HEK293 (cell line): Measurements from ENCODE around the gene JMJD6.
"Not testable (repeated sequence)": the region's sequence is repeated elsewhere in the genome, so short reads cannot be mapped to it uniquely, and the experiment has no call there.

Experiments used
- CTCF ChIA-PET: fragments of 350-600 bp; formaldehyde crosslinking; extraction: SDS; loops from one replicate; lab custom pipeline; 2021; ENCODE audit warnings: antibody characterized with exemption; lab: Yijun Ruan, JAX
- POLR2A ChIA-PET: fragments of 300-600 bp; formaldehyde crosslinking; extraction: SDS; loops from one replicate; lab custom pipeline; 2020; ENCODE audit warnings: antibody characterized with exemption, inconsistent platforms; lab: Yijun Ruan, JAX
- H3K27ac ChIP-seq: fragments of 200-500 bp; sonication (Bioruptor generic); 2 replicates; pipeline ENCODE4 v1.5.1; 2014; ENCODE audit warnings: low read depth, low read length, control low read depth, inconsistent platforms; ENCODE audit errors: extremely low read depth
- H3K36me3 ChIP-seq, 2 experiments: fragments of 200-500 bp in 1 of 2; sonication (Bioruptor generic) in 1 of 2; 1 replicate in 1 of 2; 2 replicates in 1 of 2; pipeline ENCODE4 v1.5.1; 2014 to 2017; ENCODE audit warnings: inconsistent platforms in 2 of 2, low read length in 2 of 2; ENCODE audit not compliant: control insufficient read depth in 2 of 2, insufficient read depth in 1 of 2
- H3K4me1 ChIP-seq: fragments of 200-500 bp; sonication (Bioruptor generic); 2 replicates; pipeline ENCODE4 v1.5.1; 2014; ENCODE audit warnings: mild to moderate bottlenecking, low read length, inconsistent platforms; ENCODE audit not compliant: control insufficient read depth, insufficient read depth
- H3K4me3 ChIP-seq: 2 replicates; pipeline ENCODE4 v1.5.1; 2011; ENCODE audit warnings: low read depth, mild to moderate bottlenecking, control low read depth, low read length, moderate library complexity
- H3K9me3 ChIP-seq: fragments of 200-500 bp; sonication (Bioruptor generic); 2 replicates; pipeline ENCODE4 v1.5.1; 2014; ENCODE audit warnings: low read depth, low read length, inconsistent platforms; ENCODE audit not compliant: control insufficient read depth, insufficient read depth
- BCL11A ChIP-seq: fragments of 450-650 bp; formaldehyde crosslinking; IDR thresholded peaks from 2 replicates; pipeline ENCODE4 v1.5.1; 2016; ENCODE audit warnings: low read depth, missing biosample characterization, missing genetic modification characterization
- FEZF1 ChIP-seq: fragments of 450-650 bp; formaldehyde crosslinking; IDR thresholded peaks from 2 replicates; pipeline ENCODE4 v1.5.1; 2016; ENCODE audit warnings: missing biosample characterization, missing genetic modification characterization
- SP7 ChIP-seq: fragments of 450-650 bp; formaldehyde crosslinking; IDR thresholded peaks from 2 replicates; pipeline ENCODE4 v1.5.1; 2016; ENCODE audit warnings: missing biosample characterization, missing genetic modification characterization
- TCF7L2 ChIP-seq: IDR thresholded peaks from 2 replicates; pipeline ENCODE4 v1.6.1; 2011; ENCODE audit warnings: low read depth, mild to moderate bottlenecking, inconsistent platforms, low read length, moderate library complexity, borderline replicate concordance
- ZNF184 ChIP-seq: fragments of 450-650 bp; IDR thresholded peaks from 2 replicates; pipeline ENCODE4 v1.5.1; 2018; ENCODE audit warnings: missing biosample characterization, mild to moderate bottlenecking, missing genetic modification characterization
- ZNF248 ChIP-seq: fragments of 450-650 bp; formaldehyde crosslinking; IDR thresholded peaks from 2 replicates; pipeline ENCODE4 v1.5.1; 2017; ENCODE audit warnings: missing biosample characterization, missing genetic modification characterization
- ZNF335 ChIP-seq: fragments of 450-650 bp; formaldehyde crosslinking; conservative IDR thresholded peaks from 2 replicates; pipeline ENCODE4 v1.5.1; 2016; ENCODE audit warnings: missing biosample characterization, missing genetic modification characterization
- ZNF366 ChIP-seq: fragments of 450-650 bp; formaldehyde crosslinking; conservative IDR thresholded peaks from 2 replicates; pipeline ENCODE4 v1.5.1; 2016; ENCODE audit warnings: missing biosample characterization, missing genetic modification characterization
- ZNF529 ChIP-seq: fragments of 450-650 bp; formaldehyde crosslinking; IDR thresholded peaks from 2 replicates; pipeline ENCODE4 v1.5.1; 2017; ENCODE audit warnings: missing genetic modification characterization, missing biosample characterization; ENCODE audit not compliant: insufficient replicate concordance
- ZNF560 ChIP-seq: fragments of 450-650 bp; formaldehyde crosslinking; IDR thresholded peaks from 2 replicates; pipeline ENCODE4 v1.5.1; 2017; ENCODE audit warnings: missing biosample characterization, missing genetic modification characterization, borderline replicate concordance
- ZNF768 ChIP-seq: fragments of 450-650 bp; formaldehyde crosslinking; IDR thresholded peaks from 2 replicates; pipeline ENCODE4 v1.5.1; 2018; ENCODE audit warnings: missing biosample characterization, mild to moderate bottlenecking, missing genetic modification characterization
- ZNF785 ChIP-seq: fragments of 450-650 bp; formaldehyde crosslinking; IDR thresholded peaks from 2 replicates; pipeline ENCODE4 v1.5.1; 2016; ENCODE audit warnings: missing biosample characterization, missing genetic modification characterization
- TF ChIP-seq, protein P1 (sequence below): fragments of 450-650 bp; formaldehyde crosslinking; IDR thresholded peaks from 2 replicates; pipeline ENCODE4 v1.5.1; 2017; ENCODE audit warnings: missing biosample characterization, missing genetic modification characterization
- TF ChIP-seq, protein P2 (sequence below): fragments of 450-650 bp; formaldehyde crosslinking; IDR thresholded peaks from 2 replicates; pipeline ENCODE4 v1.5.1; 2017; ENCODE audit warnings: missing biosample characterization, missing genetic modification characterization
- TF ChIP-seq, protein P3 (sequence below): fragments of 450-650 bp; formaldehyde crosslinking; IDR thresholded peaks from 2 replicates; pipeline ENCODE4 v1.5.1; 2016; ENCODE audit warnings: missing biosample characterization, missing genetic modification characterization
- TF ChIP-seq, protein P4 (sequence below): fragments of 450-650 bp; formaldehyde crosslinking; conservative IDR thresholded peaks from 2 replicates; pipeline ENCODE4 v1.5.1; 2016; ENCODE audit warnings: low read depth, missing biosample characterization, missing genetic modification characterization

The JMJD6 gene

DNA sequence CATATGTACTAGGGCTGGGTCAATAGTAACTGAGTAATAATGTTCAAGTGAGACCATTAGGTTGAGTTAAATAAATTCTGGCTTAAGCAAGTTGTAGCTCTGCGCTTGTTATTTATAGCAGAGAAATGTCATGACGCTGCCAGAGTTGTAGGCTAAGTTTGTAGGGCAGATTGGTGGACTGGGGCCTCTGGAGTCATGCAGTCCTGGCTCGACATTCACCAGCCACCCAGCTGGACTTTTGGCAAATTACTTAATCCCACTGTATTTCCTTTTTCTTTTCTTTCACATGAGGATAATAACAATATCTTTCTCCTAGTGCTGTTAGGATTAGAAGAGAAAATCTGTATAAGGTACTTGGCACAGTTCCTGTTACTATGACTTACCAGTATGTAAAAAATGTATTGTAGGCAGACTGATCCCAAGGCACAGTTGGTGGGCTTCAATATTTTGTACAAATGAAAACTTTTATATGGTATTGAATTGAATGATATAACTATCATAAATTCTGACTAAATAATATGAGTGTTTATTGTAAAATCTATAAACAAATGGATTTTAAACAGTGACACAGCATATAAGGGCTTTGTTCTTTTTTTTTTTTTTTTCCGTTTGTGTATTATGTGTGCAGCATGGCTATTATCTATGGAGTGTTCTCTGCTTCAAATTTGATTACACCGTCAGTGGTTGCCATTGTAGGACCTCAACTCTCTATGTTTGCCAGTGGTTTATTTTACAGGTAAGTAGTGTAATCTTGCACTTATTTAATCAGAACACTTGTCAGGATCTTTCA lies 14.1 kb upstream of the JMJD6 start (continued):
- TF ChIP-seq ZNF184 (no peak), ZNF768 (tag by site-specific recombination) (no peak), TCF7L2 (no peak)
- TF ChIP-seq, protein P1, sequence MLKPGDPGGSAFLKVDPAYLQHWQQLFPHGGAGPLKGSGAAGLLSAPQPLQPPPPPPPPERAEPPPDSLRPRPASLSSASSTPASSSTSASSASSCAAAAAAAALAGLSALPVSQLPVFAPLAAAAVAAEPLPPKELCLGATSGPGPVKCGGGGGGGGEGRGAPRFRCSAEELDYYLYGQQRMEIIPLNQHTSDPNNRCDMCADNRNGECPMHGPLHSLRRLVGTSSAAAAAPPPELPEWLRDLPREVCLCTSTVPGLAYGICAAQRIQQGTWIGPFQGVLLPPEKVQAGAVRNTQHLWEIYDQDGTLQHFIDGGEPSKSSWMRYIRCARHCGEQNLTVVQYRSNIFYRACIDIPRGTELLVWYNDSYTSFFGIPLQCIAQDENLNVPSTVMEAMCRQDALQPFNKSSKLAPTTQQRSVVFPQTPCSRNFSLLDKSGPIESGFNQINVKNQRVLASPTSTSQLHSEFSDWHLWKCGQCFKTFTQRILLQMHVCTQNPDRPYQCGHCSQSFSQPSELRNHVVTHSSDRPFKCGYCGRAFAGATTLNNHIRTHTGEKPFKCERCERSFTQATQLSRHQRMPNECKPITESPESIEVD: 0 out of 2 replicates have a peak, but pooled peaks have one; percentile 34
- TF ChIP-seq, protein P2, sequence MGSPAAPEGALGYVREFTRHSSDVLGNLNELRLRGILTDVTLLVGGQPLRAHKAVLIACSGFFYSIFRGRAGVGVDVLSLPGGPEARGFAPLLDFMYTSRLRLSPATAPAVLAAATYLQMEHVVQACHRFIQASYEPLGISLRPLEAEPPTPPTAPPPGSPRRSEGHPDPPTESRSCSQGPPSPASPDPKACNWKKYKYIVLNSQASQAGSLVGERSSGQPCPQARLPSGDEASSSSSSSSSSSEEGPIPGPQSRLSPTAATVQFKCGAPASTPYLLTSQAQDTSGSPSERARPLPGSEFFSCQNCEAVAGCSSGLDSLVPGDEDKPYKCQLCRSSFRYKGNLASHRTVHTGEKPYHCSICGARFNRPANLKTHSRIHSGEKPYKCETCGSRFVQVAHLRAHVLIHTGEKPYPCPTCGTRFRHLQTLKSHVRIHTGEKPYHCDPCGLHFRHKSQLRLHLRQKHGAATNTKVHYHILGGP (tag by site-specific recombination): no peak
- TF ChIP-seq, all 188 proteins: peak for 3

DNA sequence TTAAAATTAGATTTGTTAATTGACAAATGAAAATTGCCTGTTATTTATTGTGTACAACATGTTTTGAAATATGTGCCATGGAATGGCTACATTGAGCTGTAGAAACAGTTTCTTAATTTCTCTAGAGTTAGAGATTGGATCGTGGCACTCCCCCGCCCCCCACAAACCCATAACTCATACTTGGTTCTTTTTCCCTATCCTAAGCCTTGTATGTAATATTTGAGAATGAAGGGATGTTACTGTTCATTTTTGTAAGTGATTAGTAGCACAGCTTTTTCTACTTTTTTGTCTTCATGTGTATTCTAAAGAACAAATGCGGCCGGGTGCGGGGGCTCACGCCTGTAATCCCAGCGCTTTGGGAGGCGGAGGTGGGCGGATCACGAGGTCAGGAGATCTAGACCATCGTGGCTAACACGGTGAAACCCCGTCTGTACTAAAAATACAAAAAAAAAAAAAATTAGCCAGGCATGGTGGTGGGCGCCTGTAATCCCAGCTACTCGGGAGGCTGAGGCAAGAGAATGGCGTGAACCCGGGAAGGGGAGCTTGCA lies 13.2 kb upstream of the JMJD6 start:
- ChIA-PET POLR2A (interaction anchor here (0.6 kb wide), 2 partner anchors 12 to 687 kb away, joined by 3 to 5 read pairs; no protein-coding TSS in a partner anchor), CTCF (interaction anchor here (0.5 to 1.4 kb wide), 6 partner anchors 13 to 45 kb away, joined by 3 to 5 read pairs (median 4); no protein-coding TSS in a partner anchor)
- TF ChIP-seq ZNF335 (tag by site-specific recombination): peak; percentile 37
- not testable (repeated sequence) for H3K4me1 ChIP-seq, H3K27ac ChIP-seq, H3K9me3 ChIP-seq
- Histone ChIP-seq H3K36me3 (peaks cover 34 to 48% of the 10 kb centered on the region in 2 experiments), H3K4me3 (0 out of 2 replicates have a peak overlapping the region, but pooled peaks have one; percentile 81)

DNA sequence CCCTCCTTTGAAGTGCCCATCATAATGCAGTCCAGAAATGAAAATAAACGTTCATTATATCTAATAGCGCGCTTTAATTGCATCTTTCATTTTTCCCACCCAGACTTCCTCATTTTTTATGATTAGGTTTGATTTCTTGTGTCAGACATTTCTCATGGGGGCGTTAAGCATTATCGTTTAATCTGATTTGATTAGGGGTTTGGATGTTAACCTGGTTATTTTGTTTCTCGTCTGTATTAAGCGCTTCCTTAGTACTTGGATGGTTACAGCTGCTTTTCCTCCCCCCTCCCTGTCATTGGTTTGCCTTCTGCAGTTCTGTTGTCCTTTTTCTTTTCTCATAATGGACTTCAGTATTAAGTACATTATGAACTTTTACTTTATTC lies 12.1 kb upstream of the JMJD6 start:
- no peaks in the 10 kb centered on the region for H3K9me3 ChIP-seq
- peak overlapping the region; percentile 99 for H3K27ac ChIP-seq
- CTCF ChIA-PET: interaction anchor here (0.7 kb wide), 2 partner anchors 182 to 700 kb away, joined by 3 to 4 read pairs; no protein-coding TSS in a partner anchor
- H3K4me1 ChIP-seq: peaks cover 13% of the 10 kb centered on the region
- POLR2A ChIA-PET: interaction anchor here (0.6 to 4.8 kb wide), 16 partner anchors 9 to 1220 kb away, joined by 3 to 68 read pairs (median 4); partner anchors contain the start of genes JMJD6, METTL23 and TNRC6C
- H3K4me3 ChIP-seq: peak overlapping the region; percentile 81
- peaks cover 32 to 49% of the 10 kb centered on the region in 2 experiments for H3K36me3 ChIP-seq
- no peak for TF ChIP-seq ZNF248 (tag by site-specific recombination)
- TF ChIP-seq ZNF529 (tag by site-specific recombination): no peak
- peak; percentile 46; the same call in 1 of the 2 replicates for TF ChIP-seq ZNF366
- TF ChIP-seq, protein P3, sequence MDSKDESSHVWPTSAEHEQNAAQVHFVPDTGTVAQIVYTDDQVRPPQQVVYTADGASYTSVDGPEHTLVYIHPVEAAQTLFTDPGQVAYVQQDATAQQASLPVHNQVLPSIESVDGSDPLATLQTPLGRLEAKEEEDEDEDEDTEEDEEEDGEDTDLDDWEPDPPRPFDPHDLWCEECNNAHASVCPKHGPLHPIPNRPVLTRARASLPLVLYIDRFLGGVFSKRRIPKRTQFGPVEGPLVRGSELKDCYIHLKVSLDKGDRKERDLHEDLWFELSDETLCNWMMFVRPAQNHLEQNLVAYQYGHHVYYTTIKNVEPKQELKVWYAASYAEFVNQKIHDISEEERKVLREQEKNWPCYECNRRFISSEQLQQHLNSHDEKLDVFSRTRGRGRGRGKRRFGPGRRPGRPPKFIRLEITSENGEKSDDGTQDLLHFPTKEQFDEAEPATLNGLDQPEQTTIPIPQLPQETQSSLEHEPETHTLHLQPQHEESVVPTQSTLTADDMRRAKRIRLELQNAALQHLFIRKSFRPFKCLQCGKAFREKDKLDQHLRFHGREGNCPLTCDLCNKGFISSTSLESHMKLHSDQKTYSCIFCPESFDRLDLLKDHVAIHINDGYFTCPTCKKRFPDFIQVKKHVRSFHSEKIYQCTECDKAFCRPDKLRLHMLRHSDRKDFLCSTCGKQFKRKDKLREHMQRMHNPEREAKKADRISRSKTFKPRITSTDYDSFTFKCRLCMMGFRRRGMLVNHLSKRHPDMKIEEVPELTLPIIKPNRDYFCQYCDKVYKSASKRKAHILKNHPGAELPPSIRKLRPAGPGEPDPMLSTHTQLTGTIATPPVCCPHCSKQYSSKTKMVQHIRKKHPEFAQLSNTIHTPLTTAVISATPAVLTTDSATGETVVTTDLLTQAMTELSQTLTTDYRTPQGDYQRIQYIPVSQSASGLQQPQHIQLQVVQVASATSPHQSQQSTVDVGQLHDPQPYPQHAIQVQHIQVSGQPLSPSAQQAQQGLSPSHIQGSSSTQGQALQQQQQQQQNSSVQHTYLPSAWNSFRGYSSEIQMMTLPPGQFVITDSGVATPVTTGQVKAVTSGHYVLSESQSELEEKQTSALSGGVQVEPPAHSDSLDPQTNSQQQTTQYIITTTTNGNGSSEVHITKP (tag by site-specific recombination): peak; percentile 15; the same call in 1 of the 2 replicates
- TF ChIP-seq ZNF560 (tag by site-specific recombination): no peak
- TF ChIP-seq, protein P4, sequence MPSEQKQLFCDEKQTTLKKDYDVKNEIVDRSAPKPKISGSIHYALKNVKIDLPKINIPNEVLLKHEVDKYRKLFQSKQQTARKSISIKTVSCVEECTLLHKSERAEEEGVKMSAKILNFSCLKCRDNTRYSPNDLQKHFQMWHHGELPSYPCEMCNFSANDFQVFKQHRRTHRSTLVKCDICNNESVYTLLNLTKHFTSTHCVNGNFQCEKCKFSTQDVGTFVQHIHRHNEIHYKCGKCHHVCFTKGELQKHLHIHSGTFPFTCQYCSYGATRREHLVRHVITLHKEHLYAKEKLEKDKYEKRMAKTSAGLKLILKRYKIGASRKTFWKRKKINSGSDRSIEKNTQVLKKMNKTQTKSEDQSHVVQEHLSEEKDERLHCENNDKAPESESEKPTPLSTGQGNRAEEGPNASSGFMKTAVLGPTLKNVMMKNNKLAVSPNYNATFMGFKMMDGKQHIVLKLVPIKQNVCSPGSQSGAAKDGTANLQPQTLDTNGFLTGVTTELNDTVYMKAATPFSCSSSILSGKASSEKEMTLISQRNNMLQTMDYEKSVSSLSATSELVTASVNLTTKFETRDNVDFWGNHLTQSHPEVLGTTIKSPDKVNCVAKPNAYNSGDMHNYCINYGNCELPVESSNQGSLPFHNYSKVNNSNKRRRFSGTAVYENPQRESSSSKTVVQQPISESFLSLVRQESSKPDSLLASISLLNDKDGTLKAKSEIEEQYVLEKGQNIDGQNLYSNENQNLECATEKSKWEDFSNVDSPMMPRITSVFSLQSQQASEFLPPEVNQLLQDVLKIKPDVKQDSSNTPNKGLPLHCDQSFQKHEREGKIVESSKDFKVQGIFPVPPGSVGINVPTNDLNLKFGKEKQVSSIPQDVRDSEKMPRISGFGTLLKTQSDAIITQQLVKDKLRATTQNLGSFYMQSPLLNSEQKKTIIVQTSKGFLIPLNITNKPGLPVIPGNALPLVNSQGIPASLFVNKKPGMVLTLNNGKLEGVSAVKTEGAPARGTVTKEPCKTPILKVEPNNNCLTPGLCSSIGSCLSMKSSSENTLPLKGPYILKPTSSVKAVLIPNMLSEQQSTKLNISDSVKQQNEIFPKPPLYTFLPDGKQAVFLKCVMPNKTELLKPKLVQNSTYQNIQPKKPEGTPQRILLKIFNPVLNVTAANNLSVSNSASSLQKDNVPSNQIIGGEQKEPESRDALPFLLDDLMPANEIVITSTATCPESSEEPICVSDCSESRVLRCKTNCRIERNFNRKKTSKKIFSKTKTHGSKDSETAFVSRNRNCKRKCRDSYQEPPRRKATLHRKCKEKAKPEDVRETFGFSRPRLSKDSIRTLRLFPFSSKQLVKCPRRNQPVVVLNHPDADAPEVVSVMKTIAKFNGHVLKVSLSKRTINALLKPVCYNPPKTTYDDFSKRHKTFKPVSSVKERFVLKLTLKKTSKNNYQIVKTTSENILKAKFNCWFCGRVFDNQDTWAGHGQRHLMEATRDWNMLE (tag by site-specific recombination): no peak
- TF ChIP-seq FEZF1 (tag by site-specific recombination): peak; percentile 65
- TF ChIP-seq, protein P1: 0 out of 2 replicates have a peak, but pooled peaks have one; percentile 33
- TF ChIP-seq ZNF785: no peak
- TF ChIP-seq BCL11A (tag by site-specific recombination): 0 out of 2 replicates have a peak, but pooled peaks have one; percentile 14
- TF ChIP-seq SP7: peak; percentile 91
